ENCODE results near the gene SYNDIG1. TPM values are rescaled to one million over a fixed set of nuclear protein-coding genes. Genes with fewer than 3 reads are reported as not detected.

The SYNDIG1 gene
- total RNA-seq, 1 donor from 2014 or later: 0.49 TPM

DNA sequence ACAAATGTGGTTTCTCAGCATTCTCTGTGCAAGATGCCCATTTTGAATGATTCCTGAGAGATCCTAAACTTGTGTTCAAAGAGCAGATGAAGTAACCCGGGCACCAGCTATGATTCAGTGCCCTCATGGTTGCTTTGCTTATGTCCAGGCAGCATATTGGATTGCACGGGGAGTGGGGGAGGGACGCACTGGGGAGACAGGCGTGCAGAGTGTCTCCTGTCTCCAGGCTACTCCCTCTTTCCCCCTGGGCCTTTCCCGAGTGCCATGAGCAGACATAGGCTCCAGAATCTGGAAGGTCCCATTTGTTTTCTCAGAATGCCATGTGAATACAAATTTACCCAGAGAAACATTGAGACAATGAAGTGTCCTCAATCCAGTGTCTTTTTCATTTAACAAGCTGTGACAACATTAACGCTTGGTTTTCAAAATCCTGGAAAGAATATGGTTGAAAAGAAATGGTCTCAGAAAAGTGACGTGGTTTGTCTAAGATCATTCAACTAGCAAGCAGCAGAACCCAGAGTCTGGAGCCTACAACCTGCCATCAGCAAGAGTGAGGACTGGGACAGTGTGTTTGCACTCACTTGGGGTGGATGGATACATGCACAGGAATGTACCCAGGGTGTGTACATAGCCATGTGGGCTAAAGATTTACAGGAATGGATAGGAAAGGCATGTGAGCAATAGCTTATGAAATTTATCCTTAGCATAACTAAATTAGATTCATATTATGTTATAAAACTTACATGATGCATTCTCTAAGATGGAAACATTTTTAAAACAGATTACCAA is 4.2 kb downstream of the SYNDIG1 start:
- DNase-seq (ENCODE audit: low read depth, low spot score): no peak
- TF ChIP-seq, protein P1, sequence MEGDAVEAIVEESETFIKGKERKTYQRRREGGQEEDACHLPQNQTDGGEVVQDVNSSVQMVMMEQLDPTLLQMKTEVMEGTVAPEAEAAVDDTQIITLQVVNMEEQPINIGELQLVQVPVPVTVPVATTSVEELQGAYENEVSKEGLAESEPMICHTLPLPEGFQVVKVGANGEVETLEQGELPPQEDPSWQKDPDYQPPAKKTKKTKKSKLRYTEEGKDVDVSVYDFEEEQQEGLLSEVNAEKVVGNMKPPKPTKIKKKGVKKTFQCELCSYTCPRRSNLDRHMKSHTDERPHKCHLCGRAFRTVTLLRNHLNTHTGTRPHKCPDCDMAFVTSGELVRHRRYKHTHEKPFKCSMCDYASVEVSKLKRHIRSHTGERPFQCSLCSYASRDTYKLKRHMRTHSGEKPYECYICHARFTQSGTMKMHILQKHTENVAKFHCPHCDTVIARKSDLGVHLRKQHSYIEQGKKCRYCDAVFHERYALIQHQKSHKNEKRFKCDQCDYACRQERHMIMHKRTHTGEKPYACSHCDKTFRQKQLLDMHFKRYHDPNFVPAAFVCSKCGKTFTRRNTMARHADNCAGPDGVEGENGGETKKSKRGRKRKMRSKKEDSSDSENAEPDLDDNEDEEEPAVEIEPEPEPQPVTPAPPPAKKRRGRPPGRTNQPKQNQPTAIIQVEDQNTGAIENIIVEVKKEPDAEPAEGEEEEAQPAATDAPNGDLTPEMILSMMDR (conservative IDR thresholded peaks at IDR 0.05): no peak
- Mint-ChIP-seq H3K27ac (ENCODE audit: unreplicated experiment) (no peak overlapping the region), H3K36me3 (ENCODE audit: low read depth) (no peaks in the 10 kb centered on the region), H3K4me3 (no peak overlapping the region), H3K4me1 (peaks cover 12% of the 10 kb centered on the region), H3K27me3 (ENCODE audit: low read depth) (peaks cover 74% of the 10 kb centered on the region), H3K9me3 (no peaks in the 10 kb centered on the region)

DNA sequence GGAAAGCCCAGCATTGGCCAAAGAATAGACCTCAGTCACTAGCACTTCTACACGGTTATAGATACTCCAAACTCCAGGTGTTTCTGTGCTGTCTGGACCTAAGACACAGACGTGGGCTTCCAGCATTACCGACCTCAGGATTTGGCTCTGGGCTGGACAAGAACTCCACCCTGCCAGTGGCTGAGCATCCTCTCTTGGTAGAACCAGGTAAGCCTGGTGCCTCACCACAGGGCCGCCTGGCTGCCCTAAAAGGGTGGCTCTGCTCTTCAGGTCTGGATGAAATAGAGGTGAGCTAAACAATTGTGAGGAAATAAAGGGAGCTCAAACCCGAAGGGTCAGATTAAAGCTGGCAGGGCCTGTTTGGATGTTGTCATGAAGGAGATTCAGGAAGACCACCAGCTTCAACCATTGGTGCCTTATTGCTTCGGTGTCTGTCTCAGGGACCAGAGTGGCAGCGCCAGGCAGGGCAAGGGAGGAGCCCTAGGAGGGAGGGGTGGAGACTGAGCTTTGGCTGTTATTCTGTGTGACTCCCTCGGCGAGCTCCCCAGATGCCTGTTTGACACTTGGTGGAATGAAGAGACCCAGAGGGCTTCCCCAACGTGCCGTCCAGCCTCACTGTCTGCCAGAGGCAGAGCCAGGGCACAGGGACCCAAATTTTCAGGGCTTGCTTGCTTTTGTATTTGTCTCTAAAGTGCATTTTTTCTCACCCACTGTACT is 8.6 kb downstream of the SYNDIG1 start:
- TF ChIP-seq, protein P1 (conservative IDR thresholded peaks at IDR 0.05): no peak
- Mint-ChIP-seq H3K9me3 (no peaks in the 10 kb centered on the region), H3K27me3 (ENCODE audit: low read depth) (peaks cover 52% of the 10 kb centered on the region), H3K4me3 (no peak overlapping the region), H3K36me3 (ENCODE audit: low read depth) (no peaks in the 10 kb centered on the region), H3K4me1 (no peaks in the 10 kb centered on the region), H3K27ac (ENCODE audit: unreplicated experiment) (no peak overlapping the region)
- no peak for DNase-seq (ENCODE audit: low read depth, low spot score)

- no peak overlapping the region for H3K27ac Mint-ChIP-seq (ENCODE audit: unreplicated experiment)
- H3K36me3 Mint-ChIP-seq (ENCODE audit: low read depth): no peaks in the 10 kb centered on the region
- H3K4me3 Mint-ChIP-seq: no peak overlapping the region
- no peak for DNase-seq (ENCODE audit: low read depth, low spot score)
- peaks cover 3% of the 10 kb centered on the region for H3K4me1 Mint-ChIP-seq
- TF ChIP-seq, protein P1 (conservative IDR thresholded peaks at IDR 0.05): no peak
- peaks cover 46% of the 10 kb centered on the region for H3K27me3 Mint-ChIP-seq (ENCODE audit: low read depth)
- H3K9me3 Mint-ChIP-seq: no peaks in the 10 kb centered on the region
These were observed 9.2 kb downstream of the SYNDIG1 start for GRCh38 chr20:24478584-24478983.

- DNase-seq (ENCODE audit: low read depth, low spot score): no peak
- Mint-ChIP-seq H3K36me3 (ENCODE audit: low read depth) (no peaks in the 10 kb centered on the region), H3K9me3 (no peaks in the 10 kb centered on the region), H3K4me3 (no peak overlapping the region), H3K27ac (ENCODE audit: unreplicated experiment) (no peak overlapping the region), H3K27me3 (ENCODE audit: low read depth) (peaks cover 40% of the 10 kb centered on the region), H3K4me1 (peaks cover 5% of the 10 kb centered on the region)
- TF ChIP-seq, protein P1 (conservative IDR thresholded peaks at IDR 0.05): no peak
These were observed 9.7 kb downstream of the SYNDIG1 start for GRCh38 chr20:24479106-24479505.

- Mint-ChIP-seq H3K36me3 (ENCODE audit: low read depth) (no peaks in the 10 kb centered on the region), H3K27me3 (ENCODE audit: low read depth) (peaks cover 36% of the 10 kb centered on the region), H3K9me3 (no peaks in the 10 kb centered on the region), H3K27ac (ENCODE audit: unreplicated experiment) (no peak overlapping the region), H3K4me1 (peaks cover 5% of the 10 kb centered on the region), H3K4me3 (no peak overlapping the region)
- DNase-seq (ENCODE audit: low read depth, low spot score): no peak
- TF ChIP-seq, protein P1 (conservative IDR thresholded peaks at IDR 0.05): no peak
These were observed 10.2 kb downstream of the SYNDIG1 start for GRCh38 chr20:24479595-24479994.
